B cell (primary cell): ENCODE measurements around the gene LRP1.

Experiments
- EZH2 ChIP-seq: IDR thresholded peaks from 2 replicates; pipeline ENCODE4 v1.6.1; 2012; ENCODE audit warnings: borderline replicate concordance, low read depth, mild to moderate bottlenecking, moderate library complexity, low read length; ENCODE audit not compliant: insufficient read depth, poor library complexity, severe bottlenecking
- TF ChIP-seq, protein P1 (sequence below): fragments of 200-600 bp; IDR thresholded peaks from one replicate; pipeline ENCODE4 v1.8.0; 2022; ENCODE audit warnings: antibody characterized with exemption, mild to moderate bottlenecking

GRCh38 chr12:57171668-57172067 is 43.4 kb downstream of the LRP1 start:
- TF ChIP-seq, protein P1, sequence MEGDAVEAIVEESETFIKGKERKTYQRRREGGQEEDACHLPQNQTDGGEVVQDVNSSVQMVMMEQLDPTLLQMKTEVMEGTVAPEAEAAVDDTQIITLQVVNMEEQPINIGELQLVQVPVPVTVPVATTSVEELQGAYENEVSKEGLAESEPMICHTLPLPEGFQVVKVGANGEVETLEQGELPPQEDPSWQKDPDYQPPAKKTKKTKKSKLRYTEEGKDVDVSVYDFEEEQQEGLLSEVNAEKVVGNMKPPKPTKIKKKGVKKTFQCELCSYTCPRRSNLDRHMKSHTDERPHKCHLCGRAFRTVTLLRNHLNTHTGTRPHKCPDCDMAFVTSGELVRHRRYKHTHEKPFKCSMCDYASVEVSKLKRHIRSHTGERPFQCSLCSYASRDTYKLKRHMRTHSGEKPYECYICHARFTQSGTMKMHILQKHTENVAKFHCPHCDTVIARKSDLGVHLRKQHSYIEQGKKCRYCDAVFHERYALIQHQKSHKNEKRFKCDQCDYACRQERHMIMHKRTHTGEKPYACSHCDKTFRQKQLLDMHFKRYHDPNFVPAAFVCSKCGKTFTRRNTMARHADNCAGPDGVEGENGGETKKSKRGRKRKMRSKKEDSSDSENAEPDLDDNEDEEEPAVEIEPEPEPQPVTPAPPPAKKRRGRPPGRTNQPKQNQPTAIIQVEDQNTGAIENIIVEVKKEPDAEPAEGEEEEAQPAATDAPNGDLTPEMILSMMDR: no peak
- no peak for TF ChIP-seq EZH2
